Measurements from ENCODE around the gene SLC10A7. TPM values are rescaled to one million over a fixed set of nuclear protein-coding genes. Genes with fewer than 3 reads are reported as not detected.

Gene SLC10A7
- total RNA-seq, 1 donor from 2014 or later = 15.5 TPM

DNA sequence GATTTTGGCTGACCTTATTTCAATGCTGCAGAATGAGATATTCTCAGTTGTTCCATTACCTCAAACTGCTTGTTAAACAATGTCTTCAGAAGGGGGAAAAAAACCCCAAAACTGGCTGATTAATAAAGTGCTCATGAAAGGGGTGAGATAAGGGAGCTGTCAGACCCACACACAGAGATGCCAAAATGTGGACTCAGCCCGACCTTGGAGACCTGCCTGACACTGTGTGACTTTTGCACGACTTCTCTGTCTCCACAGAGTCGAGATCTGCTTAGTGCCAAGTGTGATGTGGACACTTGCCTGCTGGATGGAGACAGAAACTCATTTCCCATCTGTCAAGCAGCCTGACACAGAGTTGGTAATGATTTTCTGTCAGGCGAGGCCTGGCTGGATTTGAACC is 275.9 kb downstream of the SLC10A7 start:
- Mint-ChIP-seq H3K4me1 (peaks cover 15% of the 10 kb centered on the region), H3K27ac (no peak overlapping the region), H3K27me3 (ENCODE audit: low read depth) (peaks cover 14% of the 10 kb centered on the region), H3K36me3 (peaks cover 2% of the 10 kb centered on the region), H3K4me3 (no peak overlapping the region), H3K9me3 (no peaks in the 10 kb centered on the region)
- no peak for DNase-seq (ENCODE audit: low spot score in 2 of 2, unreplicated experiment in 2 of 2)
- TF ChIP-seq, protein P1, sequence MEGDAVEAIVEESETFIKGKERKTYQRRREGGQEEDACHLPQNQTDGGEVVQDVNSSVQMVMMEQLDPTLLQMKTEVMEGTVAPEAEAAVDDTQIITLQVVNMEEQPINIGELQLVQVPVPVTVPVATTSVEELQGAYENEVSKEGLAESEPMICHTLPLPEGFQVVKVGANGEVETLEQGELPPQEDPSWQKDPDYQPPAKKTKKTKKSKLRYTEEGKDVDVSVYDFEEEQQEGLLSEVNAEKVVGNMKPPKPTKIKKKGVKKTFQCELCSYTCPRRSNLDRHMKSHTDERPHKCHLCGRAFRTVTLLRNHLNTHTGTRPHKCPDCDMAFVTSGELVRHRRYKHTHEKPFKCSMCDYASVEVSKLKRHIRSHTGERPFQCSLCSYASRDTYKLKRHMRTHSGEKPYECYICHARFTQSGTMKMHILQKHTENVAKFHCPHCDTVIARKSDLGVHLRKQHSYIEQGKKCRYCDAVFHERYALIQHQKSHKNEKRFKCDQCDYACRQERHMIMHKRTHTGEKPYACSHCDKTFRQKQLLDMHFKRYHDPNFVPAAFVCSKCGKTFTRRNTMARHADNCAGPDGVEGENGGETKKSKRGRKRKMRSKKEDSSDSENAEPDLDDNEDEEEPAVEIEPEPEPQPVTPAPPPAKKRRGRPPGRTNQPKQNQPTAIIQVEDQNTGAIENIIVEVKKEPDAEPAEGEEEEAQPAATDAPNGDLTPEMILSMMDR (IDR thresholded peaks at IDR 0.05; ENCODE audit: unreplicated experiment) = no peak

DNA sequence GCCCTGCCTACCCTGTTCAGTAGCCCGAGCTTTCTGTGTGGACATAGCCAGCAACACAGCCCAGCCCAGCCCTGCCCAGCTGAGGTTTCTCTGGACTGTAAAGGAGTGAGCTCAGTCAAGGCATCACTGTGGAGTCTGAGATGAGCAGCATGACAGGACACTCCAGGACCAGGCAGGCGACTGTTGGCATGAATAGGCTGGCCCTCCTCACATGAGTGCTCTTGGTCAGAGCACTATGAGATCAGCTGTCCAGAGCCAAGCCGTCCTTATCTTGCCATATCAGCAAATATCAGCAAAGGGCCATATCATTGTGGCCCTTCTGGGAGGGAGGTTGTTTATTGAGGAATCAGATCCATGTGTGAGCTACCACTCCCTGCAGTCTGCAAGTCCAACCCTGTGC is 276.5 kb downstream of the SLC10A7 start:
- Mint-ChIP-seq H3K9me3 (no peaks in the 10 kb centered on the region), H3K27ac (no peak overlapping the region), H3K4me1 (peaks cover 9% of the 10 kb centered on the region), H3K4me3 (no peak overlapping the region), H3K36me3 (peaks cover 2% of the 10 kb centered on the region), H3K27me3 (ENCODE audit: low read depth) (peaks cover 14% of the 10 kb centered on the region)
- no peak for DNase-seq (ENCODE audit: low spot score in 2 of 2, unreplicated experiment in 2 of 2)
- TF ChIP-seq, protein P1 (IDR thresholded peaks at IDR 0.05; ENCODE audit: unreplicated experiment) = no peak

DNA sequence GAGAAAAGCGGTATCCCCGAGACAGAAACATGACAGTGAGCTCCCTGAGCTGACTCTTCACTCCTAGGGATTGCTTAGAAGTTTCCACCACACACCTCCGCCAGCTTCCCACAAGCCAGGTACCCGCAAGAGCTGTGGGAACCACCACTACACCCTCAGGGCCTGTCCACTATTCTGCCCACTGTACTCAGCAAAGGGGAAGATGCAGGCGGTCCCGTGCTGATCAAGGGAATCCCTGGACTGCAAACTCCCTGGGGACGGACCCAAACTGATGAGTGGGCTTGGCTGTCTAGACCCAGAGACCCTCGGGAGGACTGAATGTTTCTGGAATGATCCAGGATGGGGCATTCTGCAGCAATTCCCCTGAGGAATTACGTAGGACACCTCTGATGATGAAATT is 277.2 kb downstream of the SLC10A7 start:
- Mint-ChIP-seq H3K27ac (no peak overlapping the region), H3K9me3 (no peaks in the 10 kb centered on the region), H3K36me3 (no peaks in the 10 kb centered on the region), H3K4me3 (no peak overlapping the region), H3K4me1 (peaks cover 9% of the 10 kb centered on the region), H3K27me3 (ENCODE audit: low read depth) (peaks cover 14% of the 10 kb centered on the region)
- DNase-seq (ENCODE audit: low spot score in 2 of 2, unreplicated experiment in 2 of 2) = no peak
- TF ChIP-seq, protein P1 (IDR thresholded peaks at IDR 0.05; ENCODE audit: unreplicated experiment) = no peak

DNA sequence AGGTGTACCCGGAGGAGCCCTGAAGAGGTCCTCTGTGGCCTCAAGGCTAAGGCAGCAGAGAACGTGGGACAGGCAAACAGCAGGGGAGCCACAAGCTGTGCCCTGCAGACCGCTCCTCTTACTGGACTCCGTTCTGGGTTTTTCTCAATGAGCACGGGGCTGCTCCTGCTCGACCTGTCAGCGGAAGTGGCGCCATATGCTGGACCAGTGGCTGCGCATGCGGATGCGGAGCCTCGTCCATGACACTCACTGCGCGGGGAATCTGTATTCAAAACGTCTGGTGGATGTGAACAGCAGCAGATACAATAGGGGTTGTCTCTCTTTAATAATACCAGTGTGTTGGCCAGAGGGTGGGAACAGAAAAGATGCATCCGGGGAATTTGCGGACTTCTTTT is 277.9 kb downstream of the SLC10A7 start:
- Mint-ChIP-seq H3K9me3 (no peaks in the 10 kb centered on the region), H3K27me3 (ENCODE audit: low read depth) (peaks cover 14% of the 10 kb centered on the region), H3K27ac (no peak overlapping the region), H3K4me3 (no peak overlapping the region), H3K4me1 (peaks cover 9% of the 10 kb centered on the region), H3K36me3 (no peaks in the 10 kb centered on the region)
- TF ChIP-seq, protein P1 (IDR thresholded peaks at IDR 0.05; ENCODE audit: unreplicated experiment) = no peak
- no peak for DNase-seq (ENCODE audit: low spot score in 2 of 2, unreplicated experiment in 2 of 2)

DNA sequence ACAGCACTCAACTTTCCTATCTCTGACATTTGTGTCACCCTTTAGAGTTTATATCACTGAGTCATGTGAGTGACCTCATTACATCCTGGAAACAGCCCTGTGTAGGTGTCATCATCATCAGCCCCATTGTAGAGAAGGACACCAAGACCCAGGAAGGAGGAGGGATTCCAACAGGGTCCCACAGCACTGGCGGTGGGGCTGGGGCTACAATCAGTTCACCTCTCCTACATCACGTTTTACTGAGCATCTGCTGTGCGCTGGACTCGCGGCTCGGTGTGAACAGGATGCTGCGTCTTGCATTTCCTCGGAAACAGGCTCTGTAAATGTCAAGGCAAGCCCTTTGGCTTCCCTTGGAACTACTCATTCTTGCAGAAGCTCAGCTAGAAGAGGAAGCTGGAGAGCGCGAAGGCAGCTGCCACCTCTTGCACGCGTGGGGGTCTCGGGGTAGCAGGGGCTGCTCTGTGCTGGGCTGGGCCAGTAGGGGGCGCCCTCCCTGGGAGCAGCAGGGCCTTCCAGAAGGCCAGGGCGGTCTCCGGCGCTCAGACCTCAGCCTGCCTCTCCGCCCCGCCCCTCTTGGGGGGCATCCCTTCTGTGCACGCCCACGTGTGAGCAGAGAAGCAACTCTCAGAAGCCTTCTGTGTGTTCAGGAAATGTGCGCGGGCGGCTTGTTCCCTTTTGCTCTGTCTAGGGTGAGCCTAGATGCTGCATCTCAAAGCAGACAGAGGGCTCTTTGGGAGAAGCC is 278.4 kb downstream of the SLC10A7 start:
- Mint-ChIP-seq H3K27me3 (ENCODE audit: low read depth) (peaks cover 14% of the 10 kb centered on the region), H3K4me3 (no peak overlapping the region), H3K36me3 (no peaks in the 10 kb centered on the region), H3K4me1 (peaks cover 9% of the 10 kb centered on the region), H3K27ac (no peak overlapping the region), H3K9me3 (no peaks in the 10 kb centered on the region)
- DNase-seq (ENCODE audit: low spot score in 2 of 2, unreplicated experiment in 2 of 2) = no peak
- TF ChIP-seq, protein P1 (IDR thresholded peaks at IDR 0.05; ENCODE audit: unreplicated experiment) = no peak
